ENCODE data around the gene AOPEP.

DNA sequence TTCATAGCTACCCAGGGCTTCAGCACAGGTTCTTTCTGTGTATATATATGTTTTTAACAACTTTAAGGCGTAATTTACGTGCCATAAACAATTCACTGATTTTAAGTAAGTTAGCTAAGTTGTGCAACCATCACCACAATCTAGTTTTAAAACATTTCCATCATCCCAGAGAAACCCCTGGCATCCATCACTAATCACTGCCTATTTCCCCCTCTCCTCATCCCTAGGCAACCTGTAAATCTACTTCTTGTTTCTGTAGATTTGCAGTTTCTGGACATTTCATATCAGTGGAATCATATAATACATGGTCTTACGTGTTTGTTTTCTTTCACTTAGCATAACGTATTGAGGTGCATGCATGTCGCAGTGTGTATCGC is 299.6 kb downstream of the AOPEP start:
- no peak for TF ChIP-seq POLR2A (IDR thresholded peaks at IDR 0.05)
- TF ChIP-seq, protein P1, sequence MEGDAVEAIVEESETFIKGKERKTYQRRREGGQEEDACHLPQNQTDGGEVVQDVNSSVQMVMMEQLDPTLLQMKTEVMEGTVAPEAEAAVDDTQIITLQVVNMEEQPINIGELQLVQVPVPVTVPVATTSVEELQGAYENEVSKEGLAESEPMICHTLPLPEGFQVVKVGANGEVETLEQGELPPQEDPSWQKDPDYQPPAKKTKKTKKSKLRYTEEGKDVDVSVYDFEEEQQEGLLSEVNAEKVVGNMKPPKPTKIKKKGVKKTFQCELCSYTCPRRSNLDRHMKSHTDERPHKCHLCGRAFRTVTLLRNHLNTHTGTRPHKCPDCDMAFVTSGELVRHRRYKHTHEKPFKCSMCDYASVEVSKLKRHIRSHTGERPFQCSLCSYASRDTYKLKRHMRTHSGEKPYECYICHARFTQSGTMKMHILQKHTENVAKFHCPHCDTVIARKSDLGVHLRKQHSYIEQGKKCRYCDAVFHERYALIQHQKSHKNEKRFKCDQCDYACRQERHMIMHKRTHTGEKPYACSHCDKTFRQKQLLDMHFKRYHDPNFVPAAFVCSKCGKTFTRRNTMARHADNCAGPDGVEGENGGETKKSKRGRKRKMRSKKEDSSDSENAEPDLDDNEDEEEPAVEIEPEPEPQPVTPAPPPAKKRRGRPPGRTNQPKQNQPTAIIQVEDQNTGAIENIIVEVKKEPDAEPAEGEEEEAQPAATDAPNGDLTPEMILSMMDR (IDR thresholded peaks at IDR 0.05): no peak
